Peyer's patch (tissue), 4 donors: ENCODE measurements around the gene MACROD2. TPM values are rescaled to one million over a fixed set of nuclear protein-coding genes. Genes with fewer than 3 reads are reported as not detected.

ENCODE experiments used
- DNase-seq, 3 donors: peaks; one replicate each; pipeline ENCODE4 v3.0.0-alpha.2; 2017 to 2019
- H3K27ac ChIP-seq, 4 donors: fragments of 200-600 bp; sonication (generic); one replicate each; pipeline ENCODE4 v1.5.1; 2016 to 2019
- H3K27me3 ChIP-seq, 2 donors: fragments of 200-600 bp; sonication (generic); one replicate each; pipeline ENCODE4 v1.5.1; 2019
- H3K36me3 ChIP-seq, 3 donors: fragments of 200-600 bp; sonication (generic); one replicate each; pipeline ENCODE4 v1.5.1; 2016 to 2019
- H3K4me1 ChIP-seq, 4 donors: fragments of 200-600 bp; sonication (generic); one replicate each; pipeline ENCODE4 v1.5.1; 2016 to 2019
- H3K4me3 ChIP-seq, 4 donors: fragments of 200-600 bp; sonication (generic); 1 replicate in 3 of 4; 2 replicates in 1 of 4; pipeline ENCODE4 v1.5.1; 2016 to 2019; ENCODE audit warnings: mild to moderate bottlenecking in 1 of 4
- H3K9me3 ChIP-seq, 4 donors: fragments of 200-600 bp; sonication (generic); one replicate each; pipeline ENCODE4 v1.5.1; 2016 to 2019; ENCODE audit warnings: mild to moderate bottlenecking in 1 of 4
- CTCF ChIP-seq, 6 experiments: fragments of 450-650 bp in 4 of 6; fragments of 200-600 bp in 2 of 6; sonication (generic) in 1 of 6; IDR thresholded peaks; one replicate each; pipeline ENCODE4 v1.5.1; 2017 to 2019; ENCODE audit warnings: antibody characterized with exemption in 6 of 6, mild to moderate bottlenecking in 3 of 6, moderate library complexity in 1 of 6
- POLR2A ChIP-seq, 2 donors: fragments of 450-650 bp; IDR thresholded peaks; one replicate each; pipeline ENCODE4 v1.5.1; 2017; ENCODE audit warnings: antibody characterized with exemption in 2 of 2, mild to moderate bottlenecking in 2 of 2, moderate library complexity in 2 of 2
- total RNA-seq, 4 donors: library from RNA; depleted of rRNA; stranded (reverse); fragments of >200 nt; gene quantifications; one replicate each; pipeline ENCODE4 v1.1.0, GENCODE V29; 2016

Gene MACROD2
- total RNA-seq, 4 donors from 2014 or later = 2.5 to 10.7 (median 6.5) TPM

GRCh38 chr20:15512916-15513315 is 1517.6 kb downstream of the MACROD2 start:
- no peak for DNase-seq
- no peaks in the 10 kb centered on the region for H3K36me3 ChIP-seq
- no peak overlapping the region for H3K4me3 ChIP-seq
- TF ChIP-seq CTCF (IDR thresholded peaks at IDR 0.05) (no peak), POLR2A (IDR thresholded peaks at IDR 0.05) (no peak)
- H3K27ac ChIP-seq = no peak overlapping the region
- H3K9me3 ChIP-seq = no peaks in the 10 kb centered on the region
- H3K27me3 ChIP-seq = no peaks in the 10 kb centered on the region
- no peaks in the 10 kb centered on the region for H3K4me1 ChIP-seq

- H3K27ac ChIP-seq = no peak overlapping the region
- H3K4me1 ChIP-seq = no peaks in the 10 kb centered on the region
- no peak overlapping the region for H3K4me3 ChIP-seq
- TF ChIP-seq POLR2A (IDR thresholded peaks at IDR 0.05) = no peak
- TF ChIP-seq CTCF (IDR thresholded peaks at IDR 0.05) = no peak
- no peaks in the 10 kb centered on the region for H3K36me3 ChIP-seq
- no peak for DNase-seq
- no peaks in the 10 kb centered on the region for H3K9me3 ChIP-seq
- no peaks in the 10 kb centered on the region for H3K27me3 ChIP-seq
Observed at GRCh38 chr20:15515691-15516090, 1520.4 kb downstream of the MACROD2 start.

- Histone ChIP-seq H3K9me3 (no peaks in the 10 kb centered on the region), H3K36me3 (no peaks in the 10 kb centered on the region), H3K27ac (no peak overlapping the region), H3K4me1 (no peaks in the 10 kb centered on the region), H3K27me3 (no peaks in the 10 kb centered on the region), H3K4me3 (no peak overlapping the region)
- no peak for TF ChIP-seq POLR2A (IDR thresholded peaks at IDR 0.05)
- TF ChIP-seq CTCF (IDR thresholded peaks at IDR 0.05) = no peak
- DNase-seq = no peak
Observed at GRCh38 chr20:15520930-15521524, 1525.7 kb downstream of the MACROD2 start.

GRCh38 chr20:15523400-15523799 is 1528.1 kb downstream of the MACROD2 start:
- Histone ChIP-seq H3K4me1 (no peaks in the 10 kb centered on the region), H3K36me3 (no peaks in the 10 kb centered on the region), H3K9me3 (no peaks in the 10 kb centered on the region), H3K4me3 (no peak overlapping the region), H3K27ac (no peak overlapping the region), H3K27me3 (no peaks in the 10 kb centered on the region)
- DNase-seq = no peak
- no peak for TF ChIP-seq POLR2A (IDR thresholded peaks at IDR 0.05)
- TF ChIP-seq CTCF (IDR thresholded peaks at IDR 0.05) = no peak

GRCh38 chr20:15528391-15529111 is 1533.2 kb downstream of the MACROD2 start:
- DNase-seq = no peak
- TF ChIP-seq POLR2A (IDR thresholded peaks at IDR 0.05) (no peak), CTCF (IDR thresholded peaks at IDR 0.05) (no peak)
- Histone ChIP-seq H3K27ac (no peak overlapping the region), H3K4me1 (no peaks in the 10 kb centered on the region), H3K4me3 (no peak overlapping the region), H3K9me3 (no peaks in the 10 kb centered on the region), H3K36me3 (no peaks in the 10 kb centered on the region), H3K27me3 (no peaks in the 10 kb centered on the region)
